D341Med (cell line): Measurements from ENCODE around the gene UBE2D1.
"Not testable (repeated sequence)": the region's sequence is repeated elsewhere in the genome, so short reads cannot be mapped to it uniquely, and the experiment has no call there.

Experiments used
- DNase-seq: peaks from one replicate; pipeline ENCODE4 v3.0.0; 2012; ENCODE audit warnings: low spot score

UBE2D1 gene

GRCh38 chr10:58384095-58384494, 49.3 kb downstream of the UBE2D1 start:
- no peak for DNase-seq

- DNase-seq: no peak
These were observed 49.8 kb downstream of the UBE2D1 start for GRCh38 chr10:58384544-58384998.

- peak; percentile 99 for DNase-seq
These were observed 50.4 kb downstream of the UBE2D1 start, which contains the start of gene TFAM for GRCh38 chr10:58384999-58385783. TSS of gene TFAM (plus strand) at chr10:58385410. CDS start at chr10:58385548, 138 bp downstream.

- DNase-seq: peak; percentile 62
These were observed 50.9 kb downstream of the UBE2D1 start for GRCh38 chr10:58385784-58386112.

- DNase-seq: no peak
These were observed 54.2 kb downstream of the UBE2D1 start for GRCh38 chr10:58389024-58389423.

GRCh38 chr10:58393317-58393716, 58.5 kb downstream of the UBE2D1 start:
- DNase-seq: no peak

GRCh38 chr10:58394471-58394870, 59.7 kb downstream of the UBE2D1 start:
- DNase-seq: no peak

GRCh38 chr10:58396057-58396456, 61.3 kb downstream of the UBE2D1 start:
- DNase-seq: no peak

GRCh38 chr10:58397830-58398229, 63.0 kb downstream of the UBE2D1 start:
- no peak for DNase-seq

- DNase-seq: no peak
These were observed 64.6 kb downstream of the UBE2D1 start for GRCh38 chr10:58399410-58399809.

GRCh38 chr10:58400609-58401008, 65.8 kb downstream of the UBE2D1 start:
- DNase-seq: no peak

GRCh38 chr10:58404001-58404400, 69.2 kb downstream of the UBE2D1 start:
- no peak for DNase-seq

GRCh38 chr10:58409956-58410610, 75.3 kb downstream of the UBE2D1 start:
- no peak for DNase-seq

GRCh38 chr10:58412502-58412961, 77.7 kb downstream of the UBE2D1 start:
- DNase-seq: no peak

- peak; percentile 63 for DNase-seq
These were observed 79.7 kb downstream of the UBE2D1 start for GRCh38 chr10:58414270-58415041.

GRCh38 chr10:58415757-58416156, 81.0 kb downstream of the UBE2D1 start:
- no peak for DNase-seq

- not testable (repeated sequence) for DNase-seq
These were observed 83.1 kb downstream of the UBE2D1 start for GRCh38 chr10:58417902-58418301.
